Liver (tissue), 2 donors: ENCODE measurements around the gene RPP21.

Experiments used
- GABPA ChIP-seq, 2 donors: IDR thresholded peaks in 1 of 2; conservative IDR thresholded peaks in 1 of 2; 2 replicates each; pipeline ENCODE4 v1.6.1; 2016; ENCODE audit warnings: antibody characterized with exemption in 2 of 2, mild to moderate bottlenecking in 1 of 2, moderate library complexity in 1 of 2
- REST ChIP-seq: IDR thresholded peaks from 2 replicates; pipeline ENCODE4 v1.6.1; 2016; ENCODE audit warnings: antibody characterized with exemption, mild to moderate bottlenecking
- donor health status: healthy.

GRCh38 chr6:30340589-30341054, 4.3 kb upstream of the RPP21 start:
- TF ChIP-seq REST (no peak), GABPA (IDR thresholded peaks at IDR 0.05 in 1 of 2, conservative IDR thresholded peaks at IDR 0.05 in 1 of 2) (no peak)
